LNCAP (cell line): Measurements from ENCODE around the gene NKD2.

Experiments used
- TF ChIP-seq, protein P1 (sequence below): fragments of 450-650 bp; IDR thresholded peaks from 2 replicates; pipeline ENCODE4 v1.5.1; 2017; ENCODE audit warnings: mild to moderate bottlenecking

Gene NKD2

DNA sequence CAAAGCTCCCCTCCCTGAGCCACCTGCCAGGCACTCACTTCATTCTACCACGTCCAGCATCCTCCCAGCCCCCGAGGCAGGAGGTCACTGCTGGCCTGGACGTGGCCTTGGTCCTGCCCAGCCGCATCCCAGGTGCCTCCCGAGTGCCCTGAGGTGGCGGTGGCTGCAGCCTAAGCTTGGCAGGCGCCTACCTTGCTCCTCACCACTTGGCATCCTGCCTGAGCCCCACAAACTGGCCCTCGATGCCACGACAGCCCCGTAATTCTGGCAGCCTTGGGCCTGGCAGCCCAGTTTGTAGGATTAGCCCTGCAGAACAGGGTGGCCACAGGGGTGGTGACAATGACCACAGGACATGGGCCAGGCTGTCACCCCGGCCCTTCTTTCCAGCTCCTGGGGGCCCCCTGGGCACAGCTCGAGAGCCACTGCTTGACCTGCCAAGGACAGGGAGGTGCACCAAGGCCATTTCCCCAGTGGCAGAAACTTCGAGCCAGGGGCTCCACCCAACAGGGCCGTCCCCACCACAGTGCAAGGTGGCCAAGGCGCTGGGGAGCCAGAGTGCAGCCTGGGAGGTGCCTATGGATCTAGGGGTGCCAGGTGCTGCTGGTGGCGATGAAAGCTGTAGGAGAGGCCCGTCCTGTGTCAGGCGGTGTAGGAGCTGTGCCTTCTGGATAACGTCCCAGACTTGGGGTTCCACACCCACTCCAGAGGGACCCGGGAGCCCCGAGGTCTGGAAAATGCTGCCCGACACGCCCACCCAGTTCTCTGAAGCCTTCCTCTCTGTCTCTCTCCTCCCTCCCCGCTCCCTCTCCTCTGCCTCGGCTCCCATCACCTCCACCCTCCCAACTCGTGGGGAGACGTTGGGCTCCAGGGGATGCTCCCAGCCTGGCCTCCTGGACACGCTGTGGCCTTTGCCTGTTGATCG lies 18.4 kb downstream of the NKD2 start:
- TF ChIP-seq, protein P1, sequence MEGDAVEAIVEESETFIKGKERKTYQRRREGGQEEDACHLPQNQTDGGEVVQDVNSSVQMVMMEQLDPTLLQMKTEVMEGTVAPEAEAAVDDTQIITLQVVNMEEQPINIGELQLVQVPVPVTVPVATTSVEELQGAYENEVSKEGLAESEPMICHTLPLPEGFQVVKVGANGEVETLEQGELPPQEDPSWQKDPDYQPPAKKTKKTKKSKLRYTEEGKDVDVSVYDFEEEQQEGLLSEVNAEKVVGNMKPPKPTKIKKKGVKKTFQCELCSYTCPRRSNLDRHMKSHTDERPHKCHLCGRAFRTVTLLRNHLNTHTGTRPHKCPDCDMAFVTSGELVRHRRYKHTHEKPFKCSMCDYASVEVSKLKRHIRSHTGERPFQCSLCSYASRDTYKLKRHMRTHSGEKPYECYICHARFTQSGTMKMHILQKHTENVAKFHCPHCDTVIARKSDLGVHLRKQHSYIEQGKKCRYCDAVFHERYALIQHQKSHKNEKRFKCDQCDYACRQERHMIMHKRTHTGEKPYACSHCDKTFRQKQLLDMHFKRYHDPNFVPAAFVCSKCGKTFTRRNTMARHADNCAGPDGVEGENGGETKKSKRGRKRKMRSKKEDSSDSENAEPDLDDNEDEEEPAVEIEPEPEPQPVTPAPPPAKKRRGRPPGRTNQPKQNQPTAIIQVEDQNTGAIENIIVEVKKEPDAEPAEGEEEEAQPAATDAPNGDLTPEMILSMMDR, result no peak

DNA sequence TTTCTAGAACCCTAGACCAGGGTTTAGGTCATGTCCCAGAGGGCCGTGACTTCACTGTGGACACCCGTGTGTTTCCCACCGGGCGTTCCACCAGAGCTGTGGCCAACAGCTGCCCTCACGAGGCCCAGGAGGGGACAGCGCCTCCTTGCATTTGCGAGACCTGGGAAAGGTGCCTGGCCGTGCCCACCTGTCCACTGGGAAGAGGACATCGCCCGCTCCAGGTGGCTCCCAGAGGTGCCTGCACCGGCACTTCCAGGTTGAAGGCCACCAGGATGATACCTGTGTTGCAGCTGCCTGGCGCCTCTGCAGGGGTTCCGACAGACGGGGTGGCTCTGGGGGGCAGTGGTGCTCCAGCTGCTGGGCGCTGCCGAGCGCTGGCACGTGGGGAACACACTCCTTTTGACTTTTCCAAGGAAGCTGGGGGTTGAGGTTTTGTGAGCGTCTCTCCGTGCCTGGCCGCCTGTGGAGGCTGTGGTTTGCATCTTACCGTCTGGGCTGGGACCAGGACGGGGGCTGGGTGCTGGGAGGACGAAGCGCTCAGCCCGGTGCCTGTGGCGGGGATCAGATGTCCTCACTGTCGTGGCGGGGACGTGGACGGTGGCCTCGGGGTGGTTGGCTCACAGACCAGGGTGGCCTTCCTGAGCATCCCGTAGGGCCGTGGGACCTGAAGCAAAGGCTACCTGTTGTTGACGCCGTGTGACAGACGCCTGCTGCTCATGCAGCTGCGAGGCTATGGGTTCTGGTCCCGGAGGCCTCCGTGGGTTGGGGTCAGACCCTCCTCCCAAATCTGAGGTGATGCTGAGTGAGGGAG lies 19.2 kb downstream of the NKD2 start:
- TF ChIP-seq, protein P1, result no peak

DNA sequence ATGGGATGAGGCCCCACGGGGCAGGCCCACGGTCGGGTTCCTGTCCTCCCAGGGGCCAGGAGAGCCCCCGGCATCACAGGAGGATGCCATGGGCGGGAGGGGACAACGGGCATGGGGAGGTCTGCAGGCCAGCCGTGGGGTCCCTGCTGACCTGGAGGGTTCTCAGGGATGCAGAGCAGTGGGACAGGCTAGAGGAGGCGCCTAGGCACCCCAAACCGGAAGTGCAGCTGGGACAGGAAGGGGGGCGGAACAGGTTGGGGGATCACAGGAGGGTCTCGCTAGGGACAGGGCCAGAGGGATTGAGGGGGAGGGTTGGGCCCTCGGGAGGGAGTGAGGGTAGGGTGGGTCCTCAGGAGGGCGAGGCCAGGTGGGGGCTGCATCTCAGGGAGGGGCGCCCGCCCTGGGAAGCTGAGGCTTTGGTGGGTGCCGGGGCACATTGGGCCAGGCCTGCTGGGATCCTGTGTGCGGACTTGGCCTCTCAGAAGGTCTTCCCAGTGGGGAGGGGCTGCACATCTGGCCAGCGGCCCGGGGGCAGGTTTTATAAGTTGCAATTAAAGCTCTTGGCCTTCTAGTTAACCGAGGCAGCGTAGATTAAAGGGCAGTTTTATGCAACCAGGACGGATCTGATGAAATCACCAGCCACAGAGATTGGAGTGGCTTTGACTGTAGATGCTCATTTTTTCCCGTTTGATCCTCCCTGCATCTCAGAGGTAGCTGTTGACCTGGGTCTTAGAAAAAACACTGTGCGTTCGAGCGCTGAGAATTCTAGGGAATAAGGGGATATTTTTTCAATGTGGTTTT lies 20.1 kb downstream of the NKD2 start:
- TF ChIP-seq, protein P1, result no peak

DNA sequence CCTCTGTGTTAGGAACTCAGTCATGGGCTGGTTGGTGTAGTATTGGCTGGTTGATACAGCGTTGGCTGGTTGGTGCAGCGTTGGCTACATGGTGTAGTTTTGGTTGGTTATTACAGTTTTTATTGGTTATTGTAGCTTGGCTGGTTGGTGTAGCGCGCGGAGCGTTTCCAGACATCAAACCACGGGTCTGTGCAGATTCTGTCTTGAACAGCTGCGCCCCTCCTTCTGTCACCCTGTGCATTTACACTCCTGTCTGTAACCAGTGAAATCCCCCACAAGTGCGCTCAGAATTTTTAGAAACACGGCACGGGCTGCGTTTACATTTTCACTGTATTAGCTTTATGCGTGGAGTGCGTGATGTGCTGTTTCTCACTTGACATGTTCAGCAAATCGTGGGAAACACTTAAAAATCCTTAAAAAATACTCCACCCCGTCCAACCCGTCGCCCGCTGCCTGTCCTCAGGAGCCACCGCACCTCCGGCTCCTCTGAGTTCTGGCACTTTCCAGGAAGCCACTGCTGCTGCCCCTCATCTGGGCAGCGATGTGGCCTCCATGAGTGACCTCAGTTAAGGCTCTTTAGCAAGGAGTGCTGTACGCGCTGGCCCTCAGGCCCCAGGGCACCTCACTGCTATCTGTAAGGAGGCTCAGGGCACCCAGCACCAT lies 20.8 kb downstream of the NKD2 start:
- TF ChIP-seq, protein P1, result no peak

DNA sequence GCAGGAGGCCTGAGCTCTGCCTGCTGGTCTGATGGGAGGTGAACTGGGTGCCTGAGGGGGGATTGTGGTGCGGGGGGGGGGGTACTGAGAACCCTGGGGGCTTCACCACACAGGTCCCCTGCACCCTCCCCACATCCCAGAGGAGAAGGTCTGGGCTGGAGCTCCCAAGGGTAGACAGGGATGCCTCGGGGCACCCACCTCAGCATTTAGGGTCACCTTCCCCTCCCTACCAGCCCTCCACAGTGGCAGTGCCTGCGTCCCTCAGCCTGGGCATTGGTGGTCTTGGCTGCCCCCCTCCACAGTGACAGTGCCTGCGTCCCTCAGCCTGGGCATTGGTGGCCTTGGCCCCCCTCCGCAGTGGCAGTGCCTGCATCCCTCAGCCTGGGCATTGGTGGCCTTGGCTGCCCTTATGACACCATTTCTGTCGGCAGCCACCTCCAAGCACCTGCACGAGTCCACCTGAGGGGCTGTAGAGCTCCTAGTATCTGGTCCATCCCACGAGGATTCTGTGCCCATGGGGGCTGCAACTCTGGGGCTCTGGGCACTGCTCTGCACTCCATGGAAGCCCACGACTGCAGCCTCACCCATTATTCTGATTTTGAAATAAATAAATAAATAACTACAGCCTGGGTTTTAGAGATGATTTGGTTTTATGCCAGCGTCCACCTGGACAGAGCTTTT lies 21.5 kb downstream of the NKD2 start:
- TF ChIP-seq, protein P1, result no peak

DNA sequence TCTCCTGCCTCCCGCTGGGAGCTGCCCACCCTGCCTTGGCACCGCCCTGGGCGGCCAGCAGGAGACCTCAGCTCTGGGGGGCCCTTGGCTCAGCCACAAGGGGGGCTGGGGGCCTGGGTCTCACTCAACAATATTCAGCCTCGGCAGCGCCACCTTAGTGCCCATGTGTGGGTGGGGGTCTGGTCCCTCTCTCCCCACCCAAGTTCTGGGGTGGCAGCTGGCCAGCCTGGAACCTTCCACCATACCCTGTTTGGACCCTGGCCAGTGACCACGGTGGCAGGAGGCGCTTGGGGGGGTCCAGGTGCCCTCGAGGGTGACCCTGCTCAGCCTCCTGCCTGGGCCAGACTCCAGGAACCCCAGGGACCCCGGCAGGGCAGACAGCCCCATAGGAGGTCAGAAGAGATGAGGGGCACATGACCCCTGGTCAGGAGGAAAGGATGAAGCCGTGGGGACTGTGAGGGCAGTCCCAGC lies 22.2 kb downstream of the NKD2 start:
- TF ChIP-seq, protein P1, result no peak
